Ovary (tissue), 3 donors: ENCODE data around the gene MYO9B.

Experiments used
- POLR2A ChIP-seq: fragments of 450-650 bp; IDR thresholded peaks from one replicate; pipeline ENCODE4 v1.6.1; 2017; ENCODE audit warnings: antibody characterized with exemption, mild to moderate bottlenecking, moderate library complexity
- TF ChIP-seq, protein P1 (sequence below), 3 donors: fragments of 450-650 bp in 2 of 3; fragments of 200-600 bp in 1 of 3; IDR thresholded peaks; one replicate each; pipeline versions ENCODE4 v1.5.1 to v1.8.0; 2016 to 2022; ENCODE audit warnings: antibody characterized with exemption in 3 of 3, mild to moderate bottlenecking in 1 of 3
- donor health status: DM: no; HTN: no; CAD: no.

- no peak for TF ChIP-seq POLR2A
- TF ChIP-seq, protein P1, sequence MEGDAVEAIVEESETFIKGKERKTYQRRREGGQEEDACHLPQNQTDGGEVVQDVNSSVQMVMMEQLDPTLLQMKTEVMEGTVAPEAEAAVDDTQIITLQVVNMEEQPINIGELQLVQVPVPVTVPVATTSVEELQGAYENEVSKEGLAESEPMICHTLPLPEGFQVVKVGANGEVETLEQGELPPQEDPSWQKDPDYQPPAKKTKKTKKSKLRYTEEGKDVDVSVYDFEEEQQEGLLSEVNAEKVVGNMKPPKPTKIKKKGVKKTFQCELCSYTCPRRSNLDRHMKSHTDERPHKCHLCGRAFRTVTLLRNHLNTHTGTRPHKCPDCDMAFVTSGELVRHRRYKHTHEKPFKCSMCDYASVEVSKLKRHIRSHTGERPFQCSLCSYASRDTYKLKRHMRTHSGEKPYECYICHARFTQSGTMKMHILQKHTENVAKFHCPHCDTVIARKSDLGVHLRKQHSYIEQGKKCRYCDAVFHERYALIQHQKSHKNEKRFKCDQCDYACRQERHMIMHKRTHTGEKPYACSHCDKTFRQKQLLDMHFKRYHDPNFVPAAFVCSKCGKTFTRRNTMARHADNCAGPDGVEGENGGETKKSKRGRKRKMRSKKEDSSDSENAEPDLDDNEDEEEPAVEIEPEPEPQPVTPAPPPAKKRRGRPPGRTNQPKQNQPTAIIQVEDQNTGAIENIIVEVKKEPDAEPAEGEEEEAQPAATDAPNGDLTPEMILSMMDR (IDR thresholded peaks at IDR 0.05), result no peak
These were observed 81.3 kb downstream of the MYO9B start for GRCh38 chr19:17156947-17157302.
